NT2/D1 (cell line): ENCODE measurements around the gene TRAM2.
"Not testable (repeated sequence)": the region's sequence is repeated elsewhere in the genome, so short reads cannot be mapped to it uniquely, and the experiment has no call there.

ENCODE experiments used
- DNase-seq: peaks from one replicate; pipeline ENCODE4 v3.0.0-alpha.2; 2011; ENCODE audit warnings: low read depth, low spot score
- H3K27me3 ChIP-seq: 2 replicates; pipeline ENCODE4 v1.6.0; 2011; ENCODE audit warnings: mild to moderate bottlenecking; ENCODE audit not compliant: insufficient read length, insufficient read depth
- H3K36me3 ChIP-seq: 2 replicates; pipeline ENCODE4 v1.6.1; 2011; ENCODE audit warnings: mild to moderate bottlenecking, low read length, mixed read lengths; ENCODE audit not compliant: insufficient read depth, insufficient read length
- H3K4me1 ChIP-seq: 2 replicates; pipeline ENCODE4 v1.5.1; 2011; ENCODE audit not compliant: insufficient read depth, insufficient read length
- H3K4me3 ChIP-seq: 2 replicates; pipeline ENCODE4 v1.5.1; 2011; ENCODE audit warnings: low read depth; ENCODE audit not compliant: insufficient read length
- H3K9ac ChIP-seq: 2 replicates; pipeline ENCODE4 v1.6.0; 2011; ENCODE audit warnings: low read depth; ENCODE audit not compliant: insufficient read length
- H3K9me3 ChIP-seq: 2 replicates; pipeline ENCODE4 v1.5.1; 2011; ENCODE audit warnings: mild to moderate bottlenecking, low read length; ENCODE audit not compliant: insufficient read depth
- SUZ12 ChIP-seq: IDR thresholded peaks from 2 replicates; pipeline ENCODE4 v1.6.1; 2011; ENCODE audit not compliant: insufficient read length, insufficient read depth; ENCODE audit errors: extremely low read depth
- YY1 ChIP-seq: IDR thresholded peaks from 2 replicates; pipeline ENCODE4 v1.6.1; 2011; ENCODE audit not compliant: insufficient read length, insufficient read depth
- ZNF274 ChIP-seq: IDR thresholded peaks from 2 replicates; pipeline ENCODE4 v1.6.1; 2011; ENCODE audit warnings: mild to moderate bottlenecking, low read depth, low read length

The TRAM2 gene

DNA sequence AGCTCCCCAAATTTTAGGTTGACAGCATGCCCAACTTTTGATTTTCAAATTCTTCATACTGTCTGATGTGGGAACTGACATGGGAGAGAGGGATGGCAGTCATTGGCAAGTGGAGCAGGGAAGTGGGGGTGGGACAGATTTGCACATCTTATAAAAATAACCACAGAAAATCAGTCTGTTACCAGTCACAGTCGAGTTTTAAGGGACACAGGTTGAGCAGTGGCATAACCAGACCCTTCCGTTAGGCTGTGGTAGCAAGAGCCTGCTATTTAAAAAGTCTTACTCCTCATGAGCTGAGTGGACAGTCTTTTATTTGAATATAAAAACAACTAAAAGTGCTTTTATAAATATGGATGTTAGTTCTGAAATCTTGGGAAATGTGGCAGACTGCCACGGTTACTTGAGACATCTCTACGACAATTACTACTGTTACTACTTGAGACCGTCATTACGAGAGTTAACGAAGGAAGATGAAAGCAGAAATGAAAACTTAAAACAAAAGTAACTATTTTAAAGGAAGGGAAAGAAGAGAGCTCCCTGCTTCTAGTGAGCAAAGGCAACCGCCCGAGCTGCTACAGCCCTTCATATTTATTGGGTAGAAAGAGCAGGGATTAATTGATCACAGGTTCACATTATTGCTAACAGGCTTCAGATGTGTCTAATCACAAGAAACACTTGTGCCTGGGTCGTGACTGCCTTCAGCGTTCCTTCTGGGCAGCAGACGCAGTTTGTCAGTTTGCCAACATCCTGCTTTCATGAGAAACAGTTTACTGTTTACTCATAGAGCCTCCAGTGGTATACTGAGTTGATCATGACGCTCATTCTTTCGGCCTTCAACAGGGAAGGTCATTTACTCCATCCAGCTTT is 85.4 kb downstream of the TRAM2 start:
- no peaks in the 10 kb centered on the region for H3K27me3 ChIP-seq
- DNase-seq: no peak
- TF ChIP-seq ZNF274: no peak
- no peak for TF ChIP-seq SUZ12
- TF ChIP-seq YY1: no peak
- H3K4me3 ChIP-seq: no peak overlapping the region
- no peaks in the 10 kb centered on the region for H3K4me1 ChIP-seq
- H3K9me3 ChIP-seq: no peaks in the 10 kb centered on the region
- H3K36me3 ChIP-seq: peaks cover 6% of the 10 kb centered on the region
- H3K9ac ChIP-seq: no peak overlapping the region

- DNase-seq: no peak
- TF ChIP-seq ZNF274: no peak
- no peak for TF ChIP-seq SUZ12
- TF ChIP-seq YY1: no peak
- Histone ChIP-seq H3K4me3 (no peak overlapping the region), H3K9ac (no peak overlapping the region), H3K9me3 (no peaks in the 10 kb centered on the region), H3K4me1 (no peaks in the 10 kb centered on the region), H3K36me3 (peaks cover 2% of the 10 kb centered on the region), H3K27me3 (no peaks in the 10 kb centered on the region)
These were observed 87.0 kb downstream of the TRAM2 start for GRCh38 chr6:52489881-52490280.

DNA sequence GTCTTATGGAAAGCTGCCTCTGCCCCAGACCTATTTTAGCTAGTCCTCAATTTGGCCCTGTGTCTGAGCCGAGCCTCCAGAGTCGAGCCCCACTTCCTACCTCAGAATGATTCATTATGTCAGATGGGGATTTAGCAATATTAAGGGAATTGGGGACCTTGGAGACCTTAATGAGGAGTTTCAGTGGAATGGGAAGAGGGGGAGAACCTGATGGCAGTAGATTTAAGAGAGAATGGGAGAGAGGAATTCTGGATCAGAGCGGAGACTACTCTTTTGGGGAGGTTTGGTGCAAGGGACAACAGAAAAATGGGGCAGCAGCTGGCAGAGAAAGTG is 93.2 kb downstream of the TRAM2 start:
- Histone ChIP-seq H3K9ac (no peak overlapping the region), H3K4me1 (no peaks in the 10 kb centered on the region), H3K4me3 (no peak overlapping the region), H3K27me3 (no peaks in the 10 kb centered on the region), H3K36me3 (no peaks in the 10 kb centered on the region), H3K9me3 (no peaks in the 10 kb centered on the region)
- TF ChIP-seq SUZ12 (no peak), ZNF274 (no peak), YY1 (no peak)
- DNase-seq: no peak

DNA sequence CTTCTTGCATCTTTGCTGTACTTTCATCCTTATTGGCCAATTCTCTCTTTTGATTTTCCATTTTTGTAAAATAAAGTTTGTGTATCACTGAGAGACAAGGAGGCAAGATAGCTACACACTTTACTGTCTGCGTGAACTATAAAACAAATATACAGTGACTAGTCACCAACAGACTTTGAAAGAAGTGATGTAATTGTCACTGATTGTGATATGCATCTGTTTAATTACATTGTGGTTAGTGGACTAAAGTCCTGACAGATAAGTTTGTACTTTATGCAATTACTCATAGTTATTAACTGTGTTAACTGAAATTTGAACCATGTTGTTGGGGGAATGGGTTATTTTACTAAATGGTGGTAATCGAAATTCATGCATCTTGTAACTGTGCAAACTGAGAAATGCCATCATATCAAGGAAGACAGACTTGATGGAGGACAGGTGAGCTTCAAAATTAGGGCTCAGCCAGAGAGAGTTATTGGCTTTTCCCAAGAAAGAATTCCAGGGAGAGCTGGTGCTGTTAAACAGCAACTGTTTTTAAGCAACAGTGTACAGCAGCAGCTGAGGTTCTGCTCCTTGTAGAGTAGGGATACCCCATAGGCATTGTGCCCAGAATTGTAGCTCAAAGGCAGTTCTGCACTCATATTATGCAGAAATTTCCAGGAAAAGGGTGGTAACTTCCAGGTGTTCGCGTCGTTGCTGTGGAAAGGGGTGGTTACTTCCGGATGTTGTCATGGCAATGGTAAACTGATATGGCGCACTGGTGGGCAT is 93.8 kb downstream of the TRAM2 start:
- Histone ChIP-seq H3K9me3 (no peaks in the 10 kb centered on the region), H3K36me3 (no peaks in the 10 kb centered on the region), H3K4me1 (no peaks in the 10 kb centered on the region), H3K4me3 (no peak overlapping the region), H3K27me3 (no peaks in the 10 kb centered on the region), H3K9ac (no peak overlapping the region)
- TF ChIP-seq SUZ12: no peak
- no peak for DNase-seq

DNA sequence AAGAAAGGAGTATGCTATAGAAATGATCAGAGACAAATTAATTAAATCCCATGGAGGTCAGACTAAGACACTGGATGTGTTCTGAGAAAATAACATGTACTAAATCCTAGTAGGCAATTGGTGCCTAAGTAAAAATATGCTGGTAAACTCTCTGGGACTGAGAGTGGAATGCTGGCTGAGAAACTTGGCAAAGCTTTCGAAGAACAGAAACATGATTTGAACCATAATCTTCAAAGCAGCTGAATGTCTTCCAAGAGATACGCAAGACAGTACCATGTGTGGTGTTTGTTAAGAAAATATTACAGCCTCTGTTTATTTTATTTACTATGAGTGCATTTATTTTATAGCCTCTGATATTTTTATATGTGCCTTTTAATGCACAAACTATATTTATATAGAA is 101.6 kb downstream of the TRAM2 start:
- no peaks in the 10 kb centered on the region for H3K27me3 ChIP-seq
- no peak overlapping the region for H3K9ac ChIP-seq
- no peaks in the 10 kb centered on the region for H3K9me3 ChIP-seq
- H3K4me3 ChIP-seq: no peak overlapping the region
- no peaks in the 10 kb centered on the region for H3K36me3 ChIP-seq
- TF ChIP-seq ZNF274: no peak
- TF ChIP-seq SUZ12: no peak
- TF ChIP-seq YY1: no peak
- no peak for DNase-seq
- no peaks in the 10 kb centered on the region for H3K4me1 ChIP-seq

DNA sequence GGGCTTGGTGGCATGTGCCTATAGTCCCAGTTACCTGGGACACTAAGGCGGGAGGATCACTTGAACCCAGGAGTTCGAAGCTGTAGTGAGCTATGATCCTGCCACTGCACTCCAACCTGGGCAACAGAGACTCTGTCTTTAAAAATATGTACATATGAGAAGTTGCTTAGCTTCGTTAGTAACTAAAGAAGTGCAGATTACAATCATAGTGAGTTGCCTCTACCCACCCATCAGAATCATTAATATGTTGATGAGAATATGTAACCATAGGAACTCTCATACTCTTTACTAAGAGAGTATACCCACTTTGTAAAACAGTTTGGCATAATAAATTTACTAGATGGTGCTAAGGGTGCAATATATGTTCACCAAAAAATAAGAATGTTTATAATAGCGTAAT is 102.7 kb downstream of the TRAM2 start:
- no peaks in the 10 kb centered on the region for H3K9me3 ChIP-seq
- no peaks in the 10 kb centered on the region for H3K27me3 ChIP-seq
- DNase-seq: no peak
- no peak overlapping the region for H3K4me3 ChIP-seq
- no peaks in the 10 kb centered on the region for H3K36me3 ChIP-seq
- H3K4me1 ChIP-seq: no peaks in the 10 kb centered on the region
- TF ChIP-seq SUZ12 (no peak), ZNF274 (no peak), YY1 (no peak)
- no peak overlapping the region for H3K9ac ChIP-seq

GRCh38 chr6:52461194-52461593 is 115.7 kb downstream of the TRAM2 start:
- not testable (repeated sequence) for DNase-seq, H3K4me1 ChIP-seq, H3K9ac ChIP-seq

DNA sequence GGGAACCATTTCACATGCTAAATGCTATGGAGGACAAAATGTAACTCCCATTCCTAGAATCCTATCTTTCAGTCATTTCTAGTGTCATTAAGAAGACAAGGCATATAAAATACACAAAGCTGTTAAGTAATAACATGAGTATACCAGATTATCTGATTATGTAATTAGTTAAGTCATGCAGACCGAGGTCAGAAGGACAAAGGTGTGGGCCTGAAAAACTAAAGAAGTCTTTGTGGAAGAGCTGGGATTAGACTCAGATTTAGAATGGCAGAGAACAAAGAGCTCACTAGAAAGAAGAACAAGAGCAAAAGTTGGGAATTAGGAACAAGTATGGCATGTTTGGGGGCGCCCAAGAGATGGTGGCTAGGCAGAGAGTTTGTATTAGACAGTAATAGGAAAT is 119.8 kb downstream of the TRAM2 start:
- Histone ChIP-seq H3K9ac (no peak overlapping the region), H3K27me3 (no peaks in the 10 kb centered on the region), H3K4me3 (no peak overlapping the region), H3K4me1 (no peaks in the 10 kb centered on the region), H3K36me3 (no peaks in the 10 kb centered on the region), H3K9me3 (no peaks in the 10 kb centered on the region)
- TF ChIP-seq ZNF274: no peak
- no peak for TF ChIP-seq SUZ12
- TF ChIP-seq YY1: no peak
- no peak for DNase-seq

More at GRCh38 chr6:52461194-52461593, 115.7 kb downstream of the TRAM2 start:
- not testable (repeated sequence) for H3K4me3 ChIP-seq, H3K27me3 ChIP-seq, H3K9me3 ChIP-seq, H3K36me3 ChIP-seq
